Measurements from ENCODE around the gene RTEL1. TPM values are rescaled to one million over a fixed set of nuclear protein-coding genes. Genes with fewer than 3 reads are reported as not detected.

Gene RTEL1
- total RNA-seq, 1 experiment from 2014 or later = 25.6 TPM

DNA sequence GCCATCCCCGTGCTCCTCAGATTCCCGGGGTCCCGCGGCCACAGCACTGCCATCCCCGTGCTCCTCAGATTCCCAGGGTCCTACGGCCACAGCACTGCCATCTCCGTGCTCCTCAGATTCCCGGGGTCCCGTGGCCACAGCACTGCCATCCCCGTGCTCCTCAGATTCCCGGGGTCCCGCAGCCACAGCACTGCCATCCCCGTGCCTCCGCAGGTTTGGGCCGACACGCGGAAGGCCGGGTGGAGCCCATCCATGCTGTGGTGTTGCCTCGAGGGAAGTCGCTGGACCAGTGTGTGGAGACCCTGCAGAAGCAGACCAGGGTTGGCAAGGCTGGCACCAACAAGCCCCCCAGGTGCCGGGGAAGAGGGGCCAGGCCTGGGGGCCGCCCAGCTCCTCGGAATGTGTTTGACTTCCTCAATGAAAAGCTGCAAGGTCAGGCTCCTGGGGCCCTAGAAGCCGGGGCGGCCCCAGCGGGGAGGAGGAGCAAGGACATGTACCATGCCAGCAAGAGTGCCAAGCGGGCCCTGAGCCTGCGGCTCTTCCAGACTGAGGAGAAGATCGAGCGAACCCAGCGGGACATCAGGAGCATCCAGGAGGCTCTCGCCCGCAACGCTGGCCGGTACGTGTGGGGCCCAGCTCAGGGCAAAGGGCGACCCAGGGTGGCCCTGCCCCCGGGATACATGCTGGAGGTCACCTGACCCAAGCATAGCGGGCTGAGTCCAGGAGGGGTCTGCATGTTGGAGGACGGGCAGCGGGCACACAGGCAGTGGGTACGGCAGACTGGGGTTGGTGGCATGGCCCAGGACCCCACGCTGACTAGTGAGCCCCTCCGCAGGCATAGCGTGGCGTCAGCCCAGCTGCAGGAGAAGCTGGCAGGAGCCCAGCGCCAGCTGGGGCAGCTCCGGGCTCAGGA, 77.1 kb downstream of the RTEL1 start:
- no peak overlapping the region for H3K27ac ChIP-seq
- H3K4me3 ChIP-seq = no peak overlapping the region
- H3K27me3 ChIP-seq = no peaks in the 10 kb centered on the region
- H3K9me3 ChIP-seq (replicated peaks) = no peaks in the 10 kb centered on the region; the same call in 1 of the 2 replicates
- H3K36me3 ChIP-seq = peaks cover 17% of the 10 kb centered on the region
- H3K4me1 ChIP-seq = no peaks in the 10 kb centered on the region
- DNase-seq = no peak

DNA sequence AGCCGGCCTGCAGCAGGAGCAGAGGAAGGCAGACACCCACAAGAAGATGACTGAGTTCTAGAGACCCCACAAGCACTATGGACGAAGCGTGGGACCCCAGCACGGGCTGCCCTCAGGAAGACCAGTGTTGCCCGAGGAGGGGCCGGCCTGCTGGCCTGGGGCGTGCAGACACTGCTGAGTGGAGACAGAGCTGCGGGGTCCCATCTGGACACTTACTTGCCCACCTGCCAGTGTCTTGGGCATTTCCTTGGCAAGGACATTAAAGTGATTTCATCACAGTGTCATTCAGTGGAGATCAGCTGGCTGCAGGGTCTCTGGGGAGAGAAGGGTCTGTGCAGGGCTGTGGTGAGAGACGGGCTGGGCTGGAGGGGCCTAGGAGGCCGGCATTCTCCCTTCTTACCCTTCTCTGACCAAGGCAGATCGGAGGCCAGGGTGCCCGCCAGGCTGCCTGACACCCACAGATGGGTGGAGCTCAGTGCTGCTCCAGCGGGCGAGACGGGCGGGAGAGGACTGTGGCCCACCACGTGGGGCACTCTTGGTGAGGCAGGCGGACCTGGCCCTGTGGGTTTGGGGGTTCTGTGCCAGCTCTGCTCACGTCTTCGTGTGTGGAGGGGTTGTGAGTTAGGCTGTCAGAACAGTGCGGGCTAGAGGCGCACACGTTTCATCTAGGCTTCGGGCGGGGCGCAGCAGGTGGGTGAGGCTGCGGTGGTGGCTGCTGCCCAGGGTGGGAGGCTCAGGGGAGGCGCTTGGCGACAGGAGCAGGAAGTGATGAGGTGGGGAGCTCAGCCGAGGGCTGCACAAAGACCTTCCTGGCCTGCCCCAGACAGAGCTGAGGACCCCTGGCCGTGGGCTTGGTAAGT, 78.0 kb downstream of the RTEL1 start, which contains the start of gene LIME1:
Gene LIME1 (plus strand): TSS at position 806 of the 860 bp plus-strand sequence. CDS start 886 bp downstream, outside the sequence.
- H3K4me3 ChIP-seq = no peak within 1 kb of the TSS
- peaks cover 2% of the 10 kb centered on the region; the same call in 1 of the 2 replicates for H3K4me1 ChIP-seq
- peaks cover 13% of the 10 kb centered on the region for H3K36me3 ChIP-seq
- no peaks in the 10 kb centered on the region; the same call in 1 of the 2 replicates for H3K9me3 ChIP-seq (replicated peaks)
- no peak for DNase-seq
- no peaks in the 10 kb centered on the region for H3K27me3 ChIP-seq
- no peak within 1 kb of the TSS for H3K27ac ChIP-seq

DNA sequence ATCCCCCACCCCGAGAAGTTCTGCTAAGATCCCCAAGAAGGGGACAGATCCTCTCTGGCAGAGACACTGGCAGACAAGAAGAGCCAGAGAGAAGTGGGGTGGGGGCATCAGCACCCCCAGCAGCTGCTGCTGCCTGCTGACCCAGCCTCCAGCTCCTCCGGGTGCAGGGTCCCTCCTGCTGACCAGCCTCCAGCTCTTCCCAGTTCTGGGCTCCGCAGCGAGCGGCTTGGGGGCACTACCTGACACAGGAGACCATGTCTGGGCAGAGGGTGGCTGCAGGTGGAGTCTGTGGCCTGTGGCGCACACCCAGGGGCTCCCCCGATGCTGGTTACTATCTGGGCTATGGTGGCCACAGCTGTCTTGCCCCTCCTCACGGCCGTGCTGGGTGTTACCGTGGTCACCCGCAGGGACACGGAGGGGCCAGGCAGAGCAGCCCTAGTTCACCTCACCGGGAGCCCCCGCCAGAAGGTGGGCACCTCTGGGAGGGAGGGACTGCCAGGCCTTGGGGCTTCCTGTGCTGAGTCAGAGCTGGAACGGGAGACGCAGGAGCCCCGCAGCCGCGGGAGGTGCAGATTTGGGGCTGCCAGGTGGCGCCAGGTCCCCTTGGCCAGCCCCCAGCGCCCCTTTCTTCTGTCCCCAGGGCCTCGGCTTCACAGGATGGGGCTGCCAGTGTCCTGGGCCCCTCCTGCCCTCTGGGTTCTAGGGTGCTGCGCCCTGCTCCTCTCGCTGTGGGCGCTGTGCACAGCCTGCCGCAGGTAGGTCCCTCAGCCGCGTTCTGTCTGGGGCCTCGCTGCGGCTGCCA, 79.0 kb downstream of the RTEL1 start:
- Histone ChIP-seq H3K4me1 (peaks cover 6% of the 10 kb centered on the region), H3K36me3 (peaks cover 17% of the 10 kb centered on the region), H3K27ac (no peak overlapping the region), H3K27me3 (no peaks in the 10 kb centered on the region), H3K9me3 (replicated peaks) (no peaks in the 10 kb centered on the region; the same call in 1 of the 2 replicates), H3K4me3 (no peak overlapping the region)
- no peak for DNase-seq

DNA sequence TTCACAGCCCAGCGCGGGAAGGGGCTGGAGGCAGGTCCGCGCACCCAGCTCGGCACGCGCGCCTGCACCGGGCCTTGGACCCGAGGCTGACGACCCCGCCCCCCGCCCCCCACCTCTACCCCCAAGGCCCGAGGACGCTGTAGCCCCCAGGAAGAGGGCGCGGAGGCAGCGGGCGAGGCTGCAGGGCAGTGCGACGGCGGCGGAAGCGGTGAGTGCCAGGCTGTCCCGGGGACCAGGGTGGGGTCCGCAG, 79.5 kb downstream of the RTEL1 start:
- H3K9me3 ChIP-seq (replicated peaks) = no peaks in the 10 kb centered on the region; the same call in 1 of the 2 replicates
- no peak overlapping the region for H3K4me3 ChIP-seq
- peaks cover 6% of the 10 kb centered on the region for H3K4me1 ChIP-seq
- H3K27ac ChIP-seq = no peak overlapping the region
- H3K36me3 ChIP-seq = peaks cover 18% of the 10 kb centered on the region
- DNase-seq = no peak
- H3K27me3 ChIP-seq = no peaks in the 10 kb centered on the region

DNA sequence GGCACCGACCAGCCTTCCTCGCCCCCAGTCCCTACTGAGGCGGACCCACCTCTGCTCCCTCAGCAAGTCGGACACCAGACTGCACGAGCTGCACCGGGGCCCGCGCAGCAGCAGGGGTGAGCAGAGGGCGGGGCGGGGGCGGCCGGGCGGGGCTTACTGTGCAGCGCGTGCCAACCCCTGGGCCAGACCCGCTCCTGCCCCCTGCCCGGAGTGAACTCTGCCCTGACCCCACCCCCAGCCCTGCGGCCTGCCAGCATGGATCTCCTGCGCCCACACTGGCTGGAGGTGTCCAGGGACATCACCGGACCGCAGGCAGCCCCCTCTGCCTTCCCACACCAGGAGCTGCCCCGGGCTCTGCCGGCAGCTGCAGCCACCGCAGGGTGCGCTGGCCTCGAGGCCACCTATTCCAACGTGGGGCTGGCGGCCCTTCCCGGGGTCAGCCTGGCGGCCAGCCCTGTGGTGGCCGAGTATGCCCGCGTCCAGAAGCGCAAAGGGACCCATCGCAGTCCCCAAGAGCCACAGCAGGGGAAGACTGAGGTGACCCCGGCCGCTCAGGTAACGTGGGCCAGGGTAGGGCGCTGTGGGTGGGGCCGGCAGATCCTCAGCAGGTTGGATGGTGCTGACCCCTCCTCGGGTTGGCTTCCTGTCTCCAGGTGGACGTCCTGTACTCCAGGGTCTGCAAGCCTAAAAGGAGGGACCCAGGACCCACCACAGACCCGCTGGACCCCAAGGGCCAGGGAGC, 80.0 kb downstream of the RTEL1 start:
- Histone ChIP-seq H3K27me3 (no peaks in the 10 kb centered on the region), H3K27ac (no peak overlapping the region), H3K9me3 (replicated peaks) (no peaks in the 10 kb centered on the region), H3K36me3 (peaks cover 17% of the 10 kb centered on the region), H3K4me3 (no peak overlapping the region), H3K4me1 (peaks cover 6% of the 10 kb centered on the region)
- no peak for DNase-seq

DNA sequence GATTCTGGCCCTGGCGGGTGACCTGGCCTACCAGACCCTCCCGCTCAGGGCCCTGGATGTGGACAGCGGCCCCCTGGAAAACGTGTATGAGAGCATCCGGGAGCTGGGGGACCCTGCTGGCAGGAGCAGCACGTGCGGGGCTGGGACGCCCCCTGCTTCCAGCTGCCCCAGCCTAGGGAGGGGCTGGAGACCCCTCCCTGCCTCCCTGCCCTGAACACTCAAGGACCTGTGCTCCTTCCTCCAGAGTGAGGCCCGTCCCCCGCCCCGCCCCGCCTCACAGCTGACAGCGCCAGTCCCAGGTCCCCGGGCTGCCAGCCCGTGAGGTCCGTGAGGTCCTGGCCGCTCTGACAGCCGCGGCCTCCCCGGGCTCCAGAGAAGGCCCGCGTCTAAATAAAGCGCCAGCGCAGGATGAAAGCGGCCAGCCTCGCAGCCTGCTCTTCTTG, 80.6 kb downstream of the RTEL1 start:
- H3K27me3 ChIP-seq = no peaks in the 10 kb centered on the region

DNA sequence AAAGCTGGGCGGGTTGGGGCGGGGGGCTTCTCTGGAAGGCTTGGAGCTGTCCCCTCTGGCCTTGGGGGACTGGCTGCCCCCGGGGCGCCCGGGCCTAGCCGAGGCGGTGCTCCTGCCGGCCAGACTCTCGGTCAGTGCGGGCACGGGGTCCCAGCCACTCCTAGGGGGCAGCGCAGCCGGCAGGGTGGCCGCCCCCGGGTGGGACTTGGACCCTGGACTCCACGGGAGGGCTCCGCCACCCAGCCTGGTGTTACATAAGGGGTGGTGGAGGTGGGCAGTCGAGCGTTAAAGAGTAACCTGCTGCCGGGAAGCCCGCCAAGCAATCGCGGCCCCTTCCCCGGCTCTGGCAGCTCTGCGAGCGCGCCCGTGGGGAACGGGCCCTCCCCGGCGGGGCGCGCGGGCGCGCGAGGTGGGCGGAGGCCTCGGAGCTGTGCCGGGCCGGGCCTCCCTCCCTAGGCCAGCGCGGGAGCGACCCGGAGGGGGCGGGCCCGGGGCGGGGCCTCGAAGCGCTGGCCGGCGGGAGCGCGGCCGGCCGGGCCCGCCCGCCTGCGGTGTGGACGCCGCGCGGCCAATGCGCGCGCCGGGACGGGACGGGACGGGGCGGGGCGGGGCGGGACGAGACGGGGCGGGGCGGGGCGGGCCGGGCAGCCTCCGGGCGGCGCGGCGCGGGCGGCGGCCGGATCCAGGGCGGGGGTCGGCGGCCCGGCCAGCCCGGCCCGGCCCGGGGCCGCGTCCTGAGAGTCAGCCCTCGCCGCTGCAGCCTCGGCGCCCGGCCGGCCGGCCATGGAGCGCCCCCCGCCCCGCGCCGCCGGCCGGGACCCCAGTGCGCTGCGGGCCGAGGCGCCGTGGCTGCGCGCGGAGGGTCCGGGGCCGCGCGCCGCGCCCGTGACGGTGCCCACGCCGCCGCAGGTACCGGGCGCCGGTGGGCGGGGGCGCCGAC, 81.3 kb downstream of the RTEL1 start, which contains the start of gene SLC2A4RG:
Gene SLC2A4RG (plus strand): TSS at position 647 of the 940 bp plus-strand sequence. CDS start 137 bp downstream, at position 784.
- Histone ChIP-seq H3K27ac (peak within 1 kb of the TSS; percentile 27), H3K9me3 (replicated peaks) (no peaks in the 10 kb centered on the region), H3K36me3 (peaks cover 7% of the 10 kb centered on the region), H3K4me3 (peak within 1 kb of the TSS; percentile 80), H3K4me1 (peaks cover 6% of the 10 kb centered on the region), H3K27me3 (no peaks in the 10 kb centered on the region)
- peak; percentile 77 to 91 for DNase-seq

More for the DNA sequence above, 80.6 kb downstream of the RTEL1 start:
- peaks cover 11% of the 10 kb centered on the region for H3K36me3 ChIP-seq
- DNase-seq = peak; percentile 62
- no peaks in the 10 kb centered on the region for H3K9me3 ChIP-seq (replicated peaks)
- H3K4me3 ChIP-seq = peak overlapping the region; percentile 50; the same call in 1 of the 2 replicates
- H3K4me1 ChIP-seq = peaks cover 6% of the 10 kb centered on the region
- no peak overlapping the region for H3K27ac ChIP-seq

DNA sequence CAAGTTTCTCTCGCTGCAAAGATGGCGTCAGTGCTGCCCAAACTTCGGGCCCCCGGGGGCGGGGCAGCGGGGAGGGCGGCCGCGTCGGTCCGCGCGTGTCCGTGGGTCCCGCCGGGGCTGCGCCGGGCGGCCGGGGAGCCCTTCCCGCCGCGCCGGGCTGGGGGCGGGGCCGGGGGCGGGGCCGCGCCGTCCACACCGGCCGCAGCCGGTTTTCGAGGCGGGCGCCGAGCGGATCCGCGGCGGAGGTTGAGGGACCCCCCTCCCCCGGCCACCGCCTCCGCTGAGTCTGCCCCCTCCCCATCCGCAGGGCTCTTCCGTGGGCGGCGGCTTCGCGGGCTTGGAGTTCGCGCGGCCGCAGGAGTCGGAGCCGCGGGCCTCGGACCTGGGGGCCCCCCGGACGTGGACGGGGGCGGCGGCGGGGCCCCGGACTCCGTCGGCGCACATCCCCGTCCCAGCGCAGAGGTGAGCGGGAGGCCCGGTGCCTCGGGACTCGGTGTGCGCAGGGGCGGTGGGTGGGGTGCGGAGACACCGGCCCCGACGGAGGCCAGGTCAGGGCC, 82.0 kb downstream of the RTEL1 start:
- peaks cover 6% of the 10 kb centered on the region for H3K4me1 ChIP-seq
- peak overlapping the region; percentile 80 for H3K4me3 ChIP-seq
- no peaks in the 10 kb centered on the region for H3K9me3 ChIP-seq (replicated peaks)
- peak overlapping the region; percentile 27 for H3K27ac ChIP-seq
- peak in 1 of 2 experiments; percentile 58 for DNase-seq
- H3K36me3 ChIP-seq = peaks cover 7% of the 10 kb centered on the region
- no peaks in the 10 kb centered on the region for H3K27me3 ChIP-seq

DNA sequence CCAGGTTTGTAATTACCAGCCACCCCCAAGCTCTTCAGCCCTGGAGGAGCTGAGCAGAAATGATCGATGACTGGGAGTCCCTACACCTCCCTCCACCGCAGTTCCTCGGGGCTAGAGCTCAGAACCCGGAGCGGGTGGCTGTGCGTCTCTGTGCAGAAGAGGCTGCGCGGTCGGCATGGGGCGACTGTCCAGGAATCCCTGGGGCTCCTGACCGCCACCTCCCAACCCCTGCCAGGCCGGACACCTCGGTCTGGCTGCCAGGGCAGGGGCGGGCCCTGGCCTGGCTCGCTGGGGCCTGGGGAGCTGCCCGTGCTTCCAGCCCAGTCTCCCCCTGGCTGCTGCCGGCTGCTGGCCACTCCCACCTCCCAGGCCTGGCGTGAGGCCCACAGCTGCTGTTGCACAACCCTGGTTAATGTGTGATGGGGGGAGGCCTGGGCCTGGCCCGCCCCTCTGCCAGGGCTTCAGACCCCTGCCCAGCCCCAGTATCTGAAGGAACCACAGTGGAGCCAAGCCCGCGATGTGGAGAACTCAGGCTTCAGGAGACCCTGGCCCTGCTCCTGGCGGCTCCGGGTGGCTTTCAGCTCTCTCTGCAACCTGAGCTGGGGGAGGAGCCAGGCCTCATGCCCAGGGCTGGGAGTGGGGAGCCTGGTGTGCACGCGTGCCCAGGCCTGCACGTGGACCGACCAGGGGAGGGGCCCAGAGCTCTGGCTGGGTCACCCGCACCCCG, 82.7 kb downstream of the RTEL1 start:
- Histone ChIP-seq H3K27ac (peak overlapping the region; percentile 27), H3K27me3 (no peaks in the 10 kb centered on the region), H3K36me3 (peaks cover 7% of the 10 kb centered on the region), H3K4me1 (peaks cover 6% of the 10 kb centered on the region), H3K4me3 (peak overlapping the region; percentile 80), H3K9me3 (replicated peaks) (no peaks in the 10 kb centered on the region)
- DNase-seq = peak; percentile 94

DNA sequence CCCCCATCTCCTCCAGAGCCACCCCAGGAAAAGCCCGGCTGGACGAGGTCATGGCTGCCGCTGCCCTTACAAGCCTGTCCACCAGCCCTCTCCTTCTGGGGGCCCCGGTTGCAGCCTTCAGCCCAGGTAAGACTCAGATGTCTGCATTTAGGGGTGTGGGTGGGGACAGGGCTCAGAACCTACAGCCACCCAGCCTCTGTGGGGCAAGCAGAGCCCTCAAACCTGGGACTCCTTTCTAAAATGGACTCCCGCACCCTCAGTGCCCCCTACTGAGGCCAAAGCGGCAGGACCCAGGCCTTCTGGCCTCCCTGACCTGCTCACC, 83.2 kb downstream of the RTEL1 start:
- Histone ChIP-seq H3K9me3 (replicated peaks) (no peaks in the 10 kb centered on the region), H3K4me3 (peak overlapping the region; percentile 80), H3K27ac (peak overlapping the region; percentile 27), H3K4me1 (peaks cover 6% of the 10 kb centered on the region), H3K27me3 (no peaks in the 10 kb centered on the region), H3K36me3 (peaks cover 7% of the 10 kb centered on the region)
- DNase-seq = no peak

DNA sequence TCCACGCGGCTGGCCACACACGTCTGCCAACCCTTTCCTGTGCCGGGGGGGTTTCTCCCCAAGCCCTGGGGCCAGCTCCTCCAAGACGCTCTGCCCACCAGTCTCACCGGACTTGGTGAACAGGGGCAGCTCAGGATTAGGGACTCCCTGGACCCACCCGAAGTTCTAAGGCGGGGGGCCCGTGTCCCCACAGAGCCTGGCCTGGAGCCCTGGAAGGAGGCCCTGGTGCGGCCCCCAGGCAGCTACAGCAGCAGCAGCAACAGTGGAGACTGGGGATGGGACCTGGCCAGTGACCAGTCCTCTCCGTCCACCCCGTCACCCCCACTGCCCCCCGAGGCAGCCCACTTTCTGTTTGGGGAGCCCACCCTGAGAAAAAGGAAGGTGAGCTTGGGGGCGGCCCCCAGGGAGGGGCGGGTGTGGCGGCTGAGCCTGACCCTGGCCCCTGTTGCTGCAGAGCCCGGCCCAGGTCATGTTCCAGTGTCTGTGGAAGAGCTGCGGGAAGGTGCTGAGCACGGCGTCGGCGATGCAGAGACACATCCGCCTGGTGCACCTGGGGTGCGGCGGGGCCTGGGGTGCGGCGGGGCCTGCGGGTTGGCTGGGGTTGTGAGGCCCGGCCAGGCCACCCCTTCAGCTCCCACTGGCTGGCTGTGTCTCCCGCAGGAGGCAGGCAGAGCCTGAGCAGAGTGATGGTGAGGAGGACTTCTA, 83.7 kb downstream of the RTEL1 start:
- Histone ChIP-seq H3K9me3 (replicated peaks) (no peaks in the 10 kb centered on the region), H3K36me3 (peaks cover 7% of the 10 kb centered on the region), H3K4me1 (peaks cover 6% of the 10 kb centered on the region), H3K4me3 (peak overlapping the region; percentile 80), H3K27ac (no peak overlapping the region; the same call in 1 of the 2 replicates), H3K27me3 (no peaks in the 10 kb centered on the region)
- no peak for DNase-seq

Measured in SJCRH30 (cell line).